NAMALWA (cell line): ENCODE results near the gene SHQ1.

Experiments used
- DNase-seq: peaks from one replicate; pipeline ENCODE4 v3.0.0-alpha.2; 2015; ENCODE audit warnings: low spot score

The SHQ1 gene

GRCh38 chr3:72847751-72848702 lies at the start of gene SHQ1:
Gene SHQ1 (minus strand): TSS chr3:72848445. CDS start chr3:72848340, 105 bp downstream.
- DNase-seq, result peak; percentile 92

DNA sequence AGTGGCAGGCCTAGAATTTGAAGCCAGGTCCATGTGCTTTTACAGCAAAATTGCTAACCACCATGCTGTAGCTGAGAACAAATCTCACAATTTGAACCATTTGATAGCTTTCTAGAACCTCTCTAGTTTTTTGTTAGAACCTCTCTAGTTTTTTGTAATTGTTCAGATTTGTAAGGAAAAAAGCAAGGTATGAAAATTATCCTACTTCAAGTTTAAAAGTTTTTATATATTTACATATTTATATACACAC lies 49.4 kb upstream of the SHQ1 start:
- DNase-seq, result no peak

GRCh38 chr3:72896996-72897757 lies 48.9 kb upstream of the SHQ1 start:
- DNase-seq, result no peak

GRCh38 chr3:72894976-72895552 lies 46.8 kb upstream of the SHQ1 start:
- DNase-seq, result no peak

GRCh38 chr3:72892870-72893269 lies 44.6 kb upstream of the SHQ1 start:
- DNase-seq, result peak; percentile 28

DNA sequence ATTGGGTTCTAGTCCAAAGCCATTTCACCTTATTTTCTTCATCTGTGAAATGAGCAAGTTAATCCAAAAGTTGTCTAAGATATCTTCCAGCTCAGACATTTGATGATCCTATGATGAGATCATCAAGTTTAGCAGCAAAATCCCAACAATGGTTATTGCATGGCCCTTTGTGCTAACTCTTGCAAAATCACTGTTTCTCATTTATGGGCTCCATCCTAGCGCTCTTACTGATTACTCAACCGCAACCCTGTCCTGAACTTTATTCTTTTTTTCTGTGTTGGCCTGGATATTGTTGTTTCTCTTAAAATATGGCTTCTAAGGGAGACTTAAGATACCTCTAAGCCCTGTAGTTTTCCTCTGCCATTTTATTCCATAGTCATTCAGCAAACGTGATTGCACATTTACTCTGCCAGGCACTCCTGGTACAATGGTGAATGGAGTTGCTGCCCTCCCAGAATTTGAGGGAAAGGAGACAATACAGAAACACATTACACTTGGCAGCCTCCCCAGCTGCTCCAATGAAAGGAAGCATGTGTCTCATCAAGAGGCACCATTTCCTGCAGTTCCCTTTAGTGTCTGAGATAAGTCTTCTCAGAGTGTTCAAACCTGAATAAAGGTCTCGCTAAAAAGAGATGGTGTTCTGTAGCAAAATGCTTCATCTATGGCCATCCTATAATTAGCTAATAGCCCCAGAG lies 44.0 kb upstream of the SHQ1 start:
- DNase-seq, result no peak

- no peak for DNase-seq
Measured at GRCh38 chr3:72891053-72891855, 43.0 kb upstream of the SHQ1 start.

GRCh38 chr3:72890166-72890925 lies 42.1 kb upstream of the SHQ1 start:
- no peak for DNase-seq

DNA sequence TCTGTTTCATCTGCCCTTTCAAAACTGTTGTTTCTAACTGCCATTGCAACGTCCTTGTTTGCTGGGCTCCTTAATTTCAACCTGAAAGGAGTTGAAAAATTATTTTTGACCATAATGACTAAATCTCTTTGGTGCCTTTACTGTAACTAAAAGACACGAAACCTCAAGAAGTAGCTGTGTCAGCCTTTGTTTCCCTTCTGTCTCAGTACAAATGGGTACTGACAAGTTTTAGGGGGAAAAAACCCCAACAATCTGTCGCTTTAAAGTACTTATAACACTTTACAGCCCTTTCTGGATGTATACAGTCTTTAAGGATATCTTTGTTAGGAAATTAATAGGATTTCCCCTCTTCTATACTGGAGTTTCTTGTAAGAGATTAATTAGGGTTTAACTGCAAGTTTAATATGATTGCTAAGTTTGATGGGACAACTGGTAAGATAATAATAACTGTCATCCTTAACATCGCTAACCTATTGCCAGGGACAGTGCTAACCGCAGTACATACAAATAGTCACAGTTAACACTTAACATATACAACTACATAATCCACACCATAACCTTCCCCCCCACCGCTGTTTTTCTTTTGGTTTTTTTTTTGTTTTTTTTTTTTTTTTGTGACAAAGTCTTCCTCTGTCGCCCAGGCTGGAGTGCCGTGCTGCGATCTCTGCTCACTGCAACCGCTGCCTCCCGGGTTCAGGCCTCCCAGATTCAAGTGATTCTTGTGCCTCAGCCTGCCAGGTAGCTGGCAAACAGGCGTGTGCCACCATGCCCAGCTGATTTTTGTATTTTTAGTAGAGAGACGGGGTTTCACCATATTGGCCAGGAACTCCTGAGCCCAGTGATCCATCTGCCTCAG lies 41.3 kb upstream of the SHQ1 start:
- no peak for DNase-seq

GRCh38 chr3:72888546-72889309 lies 40.5 kb upstream of the SHQ1 start:
- DNase-seq, result no peak

- DNase-seq, result no peak
Measured at GRCh38 chr3:72887705-72888545, 39.7 kb upstream of the SHQ1 start, which contains the start of gene GXYLT2. Gene GXYLT2 (plus strand): TSS chr3:72888046. CDS start chr3:72888234, 188 bp downstream.

DNA sequence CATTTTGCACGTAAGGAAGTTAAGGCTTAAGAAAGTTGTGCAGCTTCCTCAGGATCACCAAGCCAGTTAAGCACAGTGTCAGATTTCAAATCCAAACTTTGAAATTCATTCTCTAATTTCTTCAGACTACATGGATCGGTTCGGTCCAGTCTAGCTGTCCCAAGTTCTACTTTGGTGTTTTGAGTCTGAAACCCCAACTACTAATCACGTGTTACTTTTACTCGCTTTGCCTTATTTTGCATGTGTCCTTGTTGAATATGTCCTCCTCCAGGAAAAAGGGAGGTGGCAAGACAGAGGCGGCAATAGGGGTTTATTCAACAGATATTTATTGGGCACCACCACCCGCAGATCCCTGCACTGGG lies 39.1 kb upstream of the SHQ1 start:
- no peak for DNase-seq

DNA sequence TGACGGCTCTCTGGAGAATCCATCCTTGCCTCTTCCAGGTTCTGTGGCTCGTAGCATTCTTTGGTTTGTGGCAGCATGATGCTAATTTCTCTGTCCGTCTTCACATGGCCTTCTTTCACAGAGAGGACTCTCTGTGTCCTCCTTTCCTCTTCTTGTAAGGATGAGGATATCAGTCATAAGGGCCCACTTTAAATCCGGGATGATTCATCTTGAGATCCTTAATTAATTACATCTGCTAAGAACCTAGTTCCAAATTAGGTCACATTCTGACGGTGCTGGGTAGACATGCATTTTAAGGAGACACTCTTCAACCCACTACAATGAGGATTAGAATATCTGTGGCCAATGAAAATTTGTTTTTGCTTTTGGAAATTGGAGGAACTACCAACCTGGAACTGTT lies 23.9 kb upstream of the SHQ1 start:
- no peak for DNase-seq

DNA sequence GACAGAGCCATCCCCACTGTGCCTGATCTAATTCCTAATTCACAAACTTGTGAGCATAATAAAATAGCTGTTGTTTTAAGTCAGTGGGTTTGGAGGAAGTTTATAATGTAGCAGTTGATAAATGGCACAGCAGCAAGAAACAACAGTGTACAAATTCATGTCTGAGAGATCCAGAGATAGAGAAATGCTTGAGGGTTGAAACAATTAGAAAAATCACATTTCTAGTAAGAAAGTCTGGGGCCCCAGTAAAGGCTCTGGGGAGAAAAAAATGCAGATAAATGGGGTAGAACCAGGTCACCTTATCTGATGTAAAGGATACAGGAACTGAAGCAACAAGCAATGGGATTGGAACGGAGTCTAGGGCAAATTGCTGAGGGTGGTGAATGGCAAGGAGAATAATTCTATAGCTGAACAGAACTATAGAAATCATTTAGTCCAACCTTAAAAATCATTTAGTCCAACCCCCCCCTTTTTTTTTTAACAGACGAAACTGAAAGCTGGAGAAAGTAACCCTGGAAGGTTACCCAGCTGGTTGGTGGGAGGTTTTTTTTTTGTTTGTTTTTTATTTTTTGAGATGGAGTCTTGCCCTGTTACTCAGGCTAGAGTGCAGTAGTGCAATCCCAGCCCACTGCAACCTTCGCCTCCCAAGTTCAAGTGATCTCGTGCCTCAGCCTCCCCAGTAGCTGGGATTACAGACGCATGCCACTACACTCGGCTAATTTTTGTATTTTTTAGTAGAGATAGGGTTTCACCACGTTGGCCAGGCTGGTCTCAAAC lies 14.3 kb upstream of the SHQ1 start:
- no peak for DNase-seq

DNA sequence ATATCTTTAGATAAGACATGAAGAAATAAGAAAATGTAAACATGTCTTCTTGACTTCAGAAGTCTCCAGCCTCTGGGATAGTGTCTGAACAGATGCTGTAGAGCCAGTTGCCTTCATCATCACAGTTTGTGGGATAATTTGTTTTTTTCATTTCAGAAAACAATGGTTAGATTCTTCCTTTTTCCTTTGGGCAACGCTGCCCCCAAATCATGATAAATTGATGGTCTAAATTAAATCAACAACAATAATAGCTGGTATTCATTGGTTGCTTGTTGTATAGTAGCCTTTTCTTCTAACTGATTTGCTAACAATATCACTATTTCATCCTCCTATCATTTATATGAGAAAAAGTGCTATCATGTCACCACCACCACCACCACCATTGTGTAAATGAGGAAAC lies 12.6 kb upstream of the SHQ1 start:
- no peak for DNase-seq

GRCh38 chr3:72860053-72860452 lies 11.8 kb upstream of the SHQ1 start:
- DNase-seq, result no peak

GRCh38 chr3:72855001-72855400 lies 6.8 kb upstream of the SHQ1 start:
- DNase-seq, result no peak
